Measurements from ENCODE around the gene CLPX. TPM values are rescaled to one million over a fixed set of nuclear protein-coding genes. Genes with fewer than 3 reads are reported as not detected.

Gene CLPX
- total and polyA plus RNA-seq, 2 experiments from 2014 or later, result 20.0 to 53.5 TPM

- Histone ChIP-seq H2AFZ (no peak overlapping the region), H3K36me3 (replicated peaks; ENCODE audit: insufficient read depth, low read depth) (no peaks in the 10 kb centered on the region), H3K27me3 (no peaks in the 10 kb centered on the region), H3K4me3 (no peak overlapping the region), H3K4me2 (no peak overlapping the region), H3K9me2 (replicated peaks; ENCODE audit: insufficient read depth) (no peaks in the 10 kb centered on the region), H4K20me1 (ENCODE audit: insufficient read depth, poor library complexity, severe bottlenecking) (no peaks in the 10 kb centered on the region), H3K4me1 (ENCODE audit: insufficient read depth) (peaks cover 14% of the 10 kb centered on the region), H3K9me3 (ENCODE audit: low read depth) (no peaks in the 10 kb centered on the region), H3K27ac (no peak overlapping the region), H3K79me2 (no peaks in the 10 kb centered on the region)
- DNase-seq (ENCODE audit: low spot score), result no peak
- TF ChIP-seq EZH2 (IDR thresholded peaks at IDR 0.05; ENCODE audit: borderline replicate concordance), result no peak
- WGBS (ENCODE audit: low lambda C conversion rate, missing lambda C conversion rate), result 98% methylated on average over 5 of the region's 5 CpGs
Observed at GRCh38 chr15:65099336-65099735, 85.8 kb downstream of the CLPX start.

Small RNA genes lying within 50 kb of the gene (small RNA-seq; reads per million reads assigned to genes)
- not detected for gene AC013553.1
- gene AC068213.1, result not detected
- gene RNU6-686P, result not detected

Other genes starting within 250 kb of the CLPX start
- gene SPG21, start 195.4 kb downstream of the CLPX start, total RNA-seq, result 86.4 and 111 TPM in 2 replicates
- gene SPG21, start 195.4 kb downstream of the CLPX start, polyA plus RNA-seq, result 138 and 149 TPM in 2 replicates
- 15.4 and 18.2 TPM in 2 replicates for gene MTFMT, start 155.7 kb downstream of the CLPX start, total RNA-seq
- gene MTFMT, start 155.7 kb downstream of the CLPX start, polyA plus RNA-seq, result 16.8 TPM in 2 replicates
- gene SLC51B, start 140.0 kb downstream of the CLPX start, total RNA-seq, result 6.5 and 8.8 TPM in 2 replicates
- gene SLC51B, start 140.0 kb downstream of the CLPX start, polyA plus RNA-seq, result 5.8 and 8.6 TPM in 2 replicates
- gene RASL12, start 117.4 kb downstream of the CLPX start, total RNA-seq, result 6.4 and 6.5 TPM in 2 replicates
- 4.6 and 5.1 TPM in 2 replicates for gene RASL12, start 117.4 kb downstream of the CLPX start, polyA plus RNA-seq
- not detected in 2 replicates for gene KBTBD13, start 108.6 kb downstream of the CLPX start, total RNA-seq
- gene KBTBD13, start 108.6 kb downstream of the CLPX start, polyA plus RNA-seq, result 0.10 and 0.56 TPM in 2 replicates
- gene UBAP1L, start 70.1 kb downstream of the CLPX start, total RNA-seq, result 0.96 and 1.8 TPM in 2 replicates
- 2.5 and 3.0 TPM in 2 replicates for gene UBAP1L, start 70.1 kb downstream of the CLPX start, polyA plus RNA-seq
- 15.2 and 18.7 TPM in 2 replicates for gene PDCD7, start 51.5 kb downstream of the CLPX start, total RNA-seq
- 13.6 and 17.5 TPM in 2 replicates for gene PDCD7, start 51.5 kb downstream of the CLPX start, polyA plus RNA-seq
- gene CILP, start 26.1 kb upstream of the CLPX start, total RNA-seq, result 62.9 and 67.1 TPM in 2 replicates
- gene CILP, start 26.1 kb upstream of the CLPX start, polyA plus RNA-seq, result 69.2 and 96.4 TPM in 2 replicates
- gene PARP16, start 101.5 kb upstream of the CLPX start, total RNA-seq, result 9.3 and 13.2 TPM in 2 replicates
- gene PARP16, start 101.5 kb upstream of the CLPX start, polyA plus RNA-seq, result 16.0 and 19.7 TPM in 2 replicates
- gene RNU5A-1, start 110.7 kb upstream of the CLPX start, total RNA-seq, result not detected in 2 replicates
- not detected in 2 replicates for gene RNU5A-1, start 110.7 kb upstream of the CLPX start, polyA plus RNA-seq
- gene RNU5B-1, start 119.3 kb upstream of the CLPX start, total RNA-seq, result not detected in 2 replicates
- not detected in 2 replicates for gene RNU5B-1, start 119.3 kb upstream of the CLPX start, polyA plus RNA-seq
- 8.1 and 15.1 TPM in 2 replicates for gene IGDCC3, start 192.7 kb upstream of the CLPX start, total RNA-seq
- 14.8 and 33.0 TPM in 2 replicates for gene IGDCC3, start 192.7 kb upstream of the CLPX start, polyA plus RNA-seq
- 9.7 and 12.9 TPM in 2 replicates for gene IGDCC4, start 237.6 kb upstream of the CLPX start, total RNA-seq
- gene IGDCC4, start 237.6 kb upstream of the CLPX start, polyA plus RNA-seq, result 11.8 and 14.9 TPM in 2 replicates